ENCODE measurements around the gene PPP1CC. TPM values are rescaled to one million over a fixed set of nuclear protein-coding genes. Genes with fewer than 3 reads are reported as not detected.

Gene PPP1CC
- total RNA-seq, 2 donors from 2014 or later, result 76.4 to 105 TPM

DNA sequence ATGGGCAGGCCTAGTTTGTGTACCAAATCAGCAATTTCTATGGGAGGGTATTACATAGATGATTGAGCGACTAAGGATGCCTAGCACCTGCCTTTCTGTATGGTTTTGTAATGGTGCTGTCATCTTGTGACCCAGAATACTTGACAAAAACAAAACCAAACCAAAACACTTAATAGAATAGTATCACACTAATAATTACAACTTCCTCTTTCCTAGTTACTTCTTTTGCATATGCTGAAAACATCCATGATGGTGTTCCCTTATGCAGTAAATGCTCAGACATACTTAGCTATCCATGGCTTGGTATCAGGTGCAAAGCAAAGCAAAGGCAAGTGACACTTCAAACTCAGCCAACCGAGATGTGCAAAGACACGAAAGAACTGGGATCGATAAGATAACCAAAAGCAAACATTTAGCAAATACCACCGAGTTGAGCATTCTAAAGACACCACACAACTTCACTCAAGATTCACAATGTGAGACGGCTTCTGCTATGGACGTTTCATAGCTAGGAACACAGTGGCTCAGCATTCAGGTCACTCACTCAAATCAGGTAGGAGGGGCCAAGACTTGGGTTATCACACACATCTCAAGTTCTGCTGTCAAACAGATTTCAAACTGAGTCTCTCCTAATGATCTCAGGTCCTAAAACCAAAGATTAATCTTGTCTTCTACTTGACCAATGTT lies 24.3 kb downstream of the PPP1CC start:
- ATAC-seq (ENCODE audit: insufficient number of reproducible peaks, low FRiP score, low read depth), result no peak
- peaks cover 38% of the 10 kb centered on the region for H3K36me3 ChIP-seq
- TF ChIP-seq, protein P1, sequence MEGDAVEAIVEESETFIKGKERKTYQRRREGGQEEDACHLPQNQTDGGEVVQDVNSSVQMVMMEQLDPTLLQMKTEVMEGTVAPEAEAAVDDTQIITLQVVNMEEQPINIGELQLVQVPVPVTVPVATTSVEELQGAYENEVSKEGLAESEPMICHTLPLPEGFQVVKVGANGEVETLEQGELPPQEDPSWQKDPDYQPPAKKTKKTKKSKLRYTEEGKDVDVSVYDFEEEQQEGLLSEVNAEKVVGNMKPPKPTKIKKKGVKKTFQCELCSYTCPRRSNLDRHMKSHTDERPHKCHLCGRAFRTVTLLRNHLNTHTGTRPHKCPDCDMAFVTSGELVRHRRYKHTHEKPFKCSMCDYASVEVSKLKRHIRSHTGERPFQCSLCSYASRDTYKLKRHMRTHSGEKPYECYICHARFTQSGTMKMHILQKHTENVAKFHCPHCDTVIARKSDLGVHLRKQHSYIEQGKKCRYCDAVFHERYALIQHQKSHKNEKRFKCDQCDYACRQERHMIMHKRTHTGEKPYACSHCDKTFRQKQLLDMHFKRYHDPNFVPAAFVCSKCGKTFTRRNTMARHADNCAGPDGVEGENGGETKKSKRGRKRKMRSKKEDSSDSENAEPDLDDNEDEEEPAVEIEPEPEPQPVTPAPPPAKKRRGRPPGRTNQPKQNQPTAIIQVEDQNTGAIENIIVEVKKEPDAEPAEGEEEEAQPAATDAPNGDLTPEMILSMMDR (IDR thresholded peaks at IDR 0.05), result no peak

DNA sequence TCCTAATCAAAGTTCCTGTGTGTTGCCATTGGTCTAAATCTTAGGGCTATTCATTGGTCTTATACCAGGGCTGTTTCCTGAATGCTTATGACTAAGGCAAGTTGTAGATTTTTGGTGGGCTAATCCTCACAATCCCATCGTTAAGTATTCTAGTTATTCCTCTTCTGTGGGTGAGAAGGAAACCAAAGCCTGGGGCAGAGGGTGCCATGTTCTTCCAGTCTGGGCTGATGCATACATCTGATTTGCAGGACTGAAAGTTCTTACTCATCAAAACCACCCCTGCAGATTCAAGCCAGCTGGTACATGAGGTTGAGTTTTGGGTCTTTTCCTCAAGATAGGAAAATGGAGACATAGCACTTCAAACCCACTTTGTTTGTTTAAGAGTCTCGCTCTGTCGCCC lies 25.7 kb downstream of the PPP1CC start:
- DNase-seq (ENCODE audit: low spot score) (no peak), ATAC-seq (ENCODE audit: insufficient number of reproducible peaks, low FRiP score, low read depth) (no peak)
- Histone ChIP-seq H3K36me3 (peaks cover 32% of the 10 kb centered on the region), H3K4me3 (no peak overlapping the region), H3K9me3 (no peaks in the 10 kb centered on the region), H3K4me1 (ENCODE audit: control insufficient read depth in 1 of 2, low read depth in 2 of 2) (no peaks in the 10 kb centered on the region), H3K27me3 (replicated peaks; ENCODE audit: insufficient read depth) (no peaks in the 10 kb centered on the region), H3K27ac (no peak overlapping the region)
- TF ChIP-seq, protein P1 (IDR thresholded peaks at IDR 0.05), result no peak

More for the DNA sequence above, 24.3 kb downstream of the PPP1CC start:
- Histone ChIP-seq H3K27ac (no peak overlapping the region), H3K4me3 (no peak overlapping the region), H3K4me1 (ENCODE audit: control insufficient read depth in 1 of 2, low read depth in 2 of 2) (no peaks in the 10 kb centered on the region), H3K27me3 (replicated peaks; ENCODE audit: insufficient read depth) (no peaks in the 10 kb centered on the region), H3K9me3 (no peaks in the 10 kb centered on the region)
- DNase-seq (ENCODE audit: low spot score), result no peak

DNA sequence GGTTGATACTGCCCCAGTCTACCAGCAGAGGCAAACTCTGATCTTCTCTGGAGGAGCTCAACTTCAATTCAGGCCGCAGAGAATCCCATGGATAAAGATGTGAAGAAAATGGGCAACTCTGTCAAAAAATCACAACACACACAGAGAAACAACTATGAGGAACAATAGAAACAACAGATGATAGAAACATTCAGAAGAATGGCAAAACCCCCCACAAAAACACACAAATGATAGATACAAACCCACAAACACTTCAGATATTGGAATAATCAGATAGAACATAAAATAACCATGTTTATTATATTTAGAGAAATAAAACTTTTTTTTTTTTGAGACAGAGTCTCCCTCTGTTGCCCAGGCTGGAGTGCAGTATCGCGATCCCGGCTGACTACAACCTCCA lies 33.8 kb downstream of the PPP1CC start:
- Histone ChIP-seq H3K27me3 (replicated peaks; ENCODE audit: insufficient read depth) (no peaks in the 10 kb centered on the region), H3K4me3 (no peak overlapping the region), H3K9me3 (no peaks in the 10 kb centered on the region), H3K36me3 (no peaks in the 10 kb centered on the region), H3K27ac (no peak overlapping the region), H3K4me1 (ENCODE audit: control insufficient read depth in 1 of 2, low read depth in 2 of 2) (no peaks in the 10 kb centered on the region)
- ATAC-seq (ENCODE audit: insufficient number of reproducible peaks, low FRiP score, low read depth), result no peak
- no peak for DNase-seq (ENCODE audit: low spot score)
- TF ChIP-seq, protein P1 (IDR thresholded peaks at IDR 0.05), result no peak

DNA sequence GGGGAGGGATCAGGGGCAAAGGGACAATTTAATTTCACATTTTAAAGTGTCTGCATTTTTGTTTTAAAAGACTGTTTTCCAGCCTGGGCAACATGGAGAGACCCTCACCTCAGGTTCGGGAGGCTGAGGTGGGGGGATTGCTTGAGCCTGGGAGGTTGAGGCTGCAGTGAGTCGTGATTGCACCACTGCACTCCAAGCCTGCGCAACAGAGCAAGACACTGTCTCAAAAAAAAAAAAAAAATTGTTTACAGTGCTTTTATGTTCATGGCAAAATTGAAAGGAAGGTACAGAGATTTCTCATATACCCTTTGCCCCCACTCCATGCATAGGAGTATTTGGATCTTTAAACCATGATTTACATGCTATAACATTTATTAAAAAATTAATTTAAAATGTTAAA lies 37.4 kb downstream of the PPP1CC start:
- ATAC-seq (ENCODE audit: insufficient number of reproducible peaks, low FRiP score, low read depth) (no peak), DNase-seq (ENCODE audit: low spot score) (no peak)
- no peaks in the 10 kb centered on the region for H3K27me3 ChIP-seq (replicated peaks; ENCODE audit: insufficient read depth)
- no peaks in the 10 kb centered on the region for H3K9me3 ChIP-seq
- no peaks in the 10 kb centered on the region for H3K4me1 ChIP-seq (ENCODE audit: control insufficient read depth in 1 of 2, low read depth in 2 of 2)
- TF ChIP-seq, protein P1 (IDR thresholded peaks at IDR 0.05), result no peak
- no peak overlapping the region for H3K4me3 ChIP-seq
- no peaks in the 10 kb centered on the region for H3K36me3 ChIP-seq
- H3K27ac ChIP-seq, result no peak overlapping the region

DNA sequence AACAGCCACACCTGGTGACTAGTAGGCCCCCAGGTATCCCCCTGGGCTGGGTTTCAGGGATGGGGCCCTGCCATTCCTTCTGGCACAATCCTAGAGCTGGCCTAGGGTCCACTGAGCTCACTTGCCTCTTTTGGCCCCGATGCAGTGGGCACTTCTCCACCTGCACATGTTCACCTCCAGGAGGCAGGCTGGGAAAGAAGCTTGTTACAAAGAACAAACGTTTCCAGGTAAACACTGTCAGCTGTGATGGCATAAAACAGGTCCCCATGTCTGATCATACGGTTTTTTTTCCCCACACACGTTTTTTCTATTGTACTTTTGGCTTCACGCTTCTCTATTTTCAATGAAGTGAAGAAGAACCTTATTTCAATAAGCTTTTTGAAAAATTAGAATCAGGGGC lies 37.9 kb downstream of the PPP1CC start:
- TF ChIP-seq, protein P1 (IDR thresholded peaks at IDR 0.05), result no peak

More for the DNA sequence above, 37.9 kb downstream of the PPP1CC start:
- no peak for DNase-seq (ENCODE audit: low spot score)
- Histone ChIP-seq H3K27ac (no peak overlapping the region), H3K27me3 (replicated peaks; ENCODE audit: insufficient read depth) (no peaks in the 10 kb centered on the region), H3K36me3 (no peaks in the 10 kb centered on the region), H3K9me3 (no peaks in the 10 kb centered on the region), H3K4me1 (ENCODE audit: control insufficient read depth in 1 of 2, low read depth in 2 of 2) (no peaks in the 10 kb centered on the region), H3K4me3 (no peak overlapping the region)
- no peak for ATAC-seq (ENCODE audit: insufficient number of reproducible peaks, low FRiP score, low read depth)
